Left ventricle myocardium inferior (tissue), 1 donor: ENCODE data around the gene COPS4. TPM values are rescaled to one million over a fixed set of nuclear protein-coding genes. Genes with fewer than 3 reads are reported as not detected.
"Not testable (repeated sequence)": the region's sequence is repeated elsewhere in the genome, so short reads cannot be mapped to it uniquely, and the experiment has no call there.

Experiments used
- DNase-seq: peaks from one replicate; pipeline ENCODE4 v3.0.0-alpha.2; 2020
- H3K27ac ChIP-seq: fragments of 200-600 bp; replicated peaks from 2 replicates; pipeline ENCODE4 v1.8.0; 2021
- H3K27me3 ChIP-seq: fragments of 200-600 bp; 2 replicates; pipeline ENCODE4 v1.8.0; 2021; ENCODE audit warnings: low read depth
- H3K36me3 ChIP-seq: fragments of 200-600 bp; 2 replicates; pipeline ENCODE4 v1.8.0; 2021
- H3K4me1 ChIP-seq: fragments of 200-600 bp; 2 replicates; pipeline ENCODE4 v1.8.0; 2021
- H3K4me3 ChIP-seq: fragments of 200-600 bp; 2 replicates; pipeline ENCODE4 v1.8.0; 2021; ENCODE audit warnings: mild to moderate bottlenecking, moderate library complexity
- H3K9me3 ChIP-seq: fragments of 200-600 bp; replicated peaks from 2 replicates; pipeline ENCODE4 v1.8.0; 2021
- CTCF ChIP-seq: fragments of 200-600 bp; IDR thresholded peaks from 2 replicates; pipeline ENCODE4 v1.8.0; 2021; ENCODE audit warnings: antibody characterized with exemption, mild to moderate bottlenecking, borderline replicate concordance
- intact Hi-C: fragments of 100-400 bp; cut with micrococcal nuclease; formaldehyde crosslinking; loops from one replicate; pipeline ENCODE4 v1.11.0; 2022
- long read RNA-seq: library from polyadenylated mRNA; unstranded; transcript quantifications from one replicate; pipeline ENCODE4 v2.0.0, GENCODE V29; 2021
- total RNA-seq: library from RNA; stranded (reverse); fragmentation: NEBNext Ultra II Directional; extraction: Animal tissue kit (Norgen Biotek cat#: 25700); gene quantifications from one replicate; pipeline ENCODE4 v1.2.1, GENCODE V29; 2021
- donor health status: DM: no; HTN: yes; CAD: no; lungs with severe emphysema.

The COPS4 gene
- total RNA-seq: 53.6 TPM
- long read RNA-seq, transcript COPS4-209 (11 exons, 1,695 nt): minor isoform, 13 of 127 reads
- long read RNA-seq, transcript COPS4-201 (10 exons, 1,744 nt): major isoform, 107 of 127 reads
- long read RNA-seq, partial matches to known transcripts: 0 of 127 reads
- long read RNA-seq, other reads (novel, unspliced or antisense): 4 of 127 reads

GRCh38 chr4:83034630-83035494, at the start of gene COPS4:
Gene COPS4 (plus strand): TSS chr4:83035183. CDS start chr4:83035225, 42 bp downstream.
- no peaks in the 10 kb centered on the region for H3K36me3 ChIP-seq
- peak within 1 kb of the TSS; percentile 91 for H3K4me3 ChIP-seq
- no peaks in the 10 kb centered on the region for H3K9me3 ChIP-seq
- peaks cover 40% of the 10 kb centered on the region for H3K4me1 ChIP-seq
- TF ChIP-seq CTCF: peak; percentile 75
- H3K27me3 ChIP-seq: no peaks in the 10 kb centered on the region
- peak within 1 kb of the TSS; percentile 95 for H3K27ac ChIP-seq
- peak; percentile 96 for DNase-seq
- intact Hi-C loops: no loop called here

- H3K4me1 ChIP-seq, H3K9me3 ChIP-seq, H3K4me3 ChIP-seq, intact Hi-C loops, H3K27ac ChIP-seq, H3K27me3 ChIP-seq, DNase-seq: not testable (repeated sequence)
- peaks cover 12% of the 10 kb centered on the region for H3K36me3 ChIP-seq
Measured at GRCh38 chr4:82987519-82987918, 47.5 kb upstream of the COPS4 start.

GRCh38 chr4:82988323-82988832, 46.6 kb upstream of the COPS4 start:
- H3K9me3 ChIP-seq: peaks cover 5% of the 10 kb centered on the region
- H3K36me3 ChIP-seq: peaks cover 8% of the 10 kb centered on the region
- no peak for DNase-seq
- peaks cover 4% of the 10 kb centered on the region for H3K4me1 ChIP-seq
- no peak overlapping the region for H3K4me3 ChIP-seq
- intact Hi-C loops: no loop called here
- no peak for TF ChIP-seq CTCF
- no peak overlapping the region for H3K27ac ChIP-seq
- no peaks in the 10 kb centered on the region for H3K27me3 ChIP-seq

- Histone ChIP-seq H3K4me1 (peaks cover 4% of the 10 kb centered on the region), H3K4me3 (no peak overlapping the region), H3K36me3 (no peaks in the 10 kb centered on the region), H3K9me3 (peaks cover 5% of the 10 kb centered on the region), H3K27me3 (no peaks in the 10 kb centered on the region), H3K27ac (no peak overlapping the region)
- TF ChIP-seq CTCF: no peak
- intact Hi-C loops: no loop called here
- DNase-seq: no peak
Measured at GRCh38 chr4:82989575-82990429, 45.2 kb upstream of the COPS4 start.

GRCh38 chr4:82994834-82995233, 40.1 kb upstream of the COPS4 start:
- Histone ChIP-seq H3K4me3 (no peak overlapping the region), H3K36me3 (no peaks in the 10 kb centered on the region), H3K9me3 (no peaks in the 10 kb centered on the region), H3K4me1 (peaks cover under 1% of the 10 kb centered on the region), H3K27ac (no peak overlapping the region), H3K27me3 (no peaks in the 10 kb centered on the region)
- intact Hi-C loops: no loop called here
- DNase-seq: no peak
- TF ChIP-seq CTCF: no peak
